Endothelial cell (in vitro differentiated cells): ENCODE measurements around the gene ALG13. TPM values are rescaled to one million over a fixed set of nuclear protein-coding genes. Genes with fewer than 3 reads are reported as not detected.

Experiments
- DNase-seq: peaks from one replicate; pipeline ENCODE4 v3.0.0; 2021; ENCODE audit warnings: low spot score
- H3K27ac Mint-ChIP-seq: one replicate; pipeline ENCODE4 v1.8.0; 2021; ENCODE audit warnings: mixed read lengths, inconsistent platforms; ENCODE audit not compliant: unreplicated experiment
- H3K27me3 Mint-ChIP-seq: one replicate; pipeline ENCODE4 v1.8.0; 2021; ENCODE audit warnings: mild to moderate bottlenecking, moderate library complexity, mixed read lengths, inconsistent platforms; ENCODE audit not compliant: unreplicated experiment
- H3K36me3 Mint-ChIP-seq: one replicate; pipeline ENCODE4 v1.8.0; 2021; ENCODE audit warnings: mild to moderate bottlenecking, low read depth, mixed read lengths, inconsistent platforms; ENCODE audit not compliant: unreplicated experiment
- H3K4me1 Mint-ChIP-seq: one replicate; pipeline ENCODE4 v1.8.0; 2021; ENCODE audit warnings: mild to moderate bottlenecking, mixed read lengths, inconsistent platforms; ENCODE audit not compliant: unreplicated experiment
- H3K4me3 Mint-ChIP-seq: one replicate; pipeline ENCODE4 v1.8.0; 2021; ENCODE audit warnings: mild to moderate bottlenecking, mixed read lengths, inconsistent platforms; ENCODE audit not compliant: unreplicated experiment
- H3K9me3 Mint-ChIP-seq: one replicate; pipeline ENCODE4 v1.8.0; 2021; ENCODE audit warnings: mixed read lengths, inconsistent platforms; ENCODE audit not compliant: unreplicated experiment
- total RNA-seq: library from RNA; stranded (reverse); fragmentation: NEBNext Ultra II Directional; extraction: Animal tissue kit (Norgen Biotek cat#: 25700); gene quantifications from one replicate; pipeline ENCODE4 v1.2.1, GENCODE V29; 2021; ENCODE audit not compliant: unreplicated experiment
- TF ChIP-seq, protein P1 (sequence below): fragments of 200-600 bp; sonication (generic); IDR thresholded peaks from one replicate; pipeline ENCODE4 v1.5.0; 2021; ENCODE audit warnings: antibody characterized with exemption; ENCODE audit not compliant: unreplicated experiment

Gene ALG13
- total RNA-seq, 1 donor from 2014 or later: 29.0 TPM

- Mint-ChIP-seq H3K27me3 (no peaks in the 10 kb centered on the region), H3K4me1 (no peaks in the 10 kb centered on the region), H3K36me3 (no peaks in the 10 kb centered on the region), H3K9me3 (no peaks in the 10 kb centered on the region), H3K4me3 (no peak overlapping the region), H3K27ac (no peak overlapping the region)
- TF ChIP-seq, protein P1, sequence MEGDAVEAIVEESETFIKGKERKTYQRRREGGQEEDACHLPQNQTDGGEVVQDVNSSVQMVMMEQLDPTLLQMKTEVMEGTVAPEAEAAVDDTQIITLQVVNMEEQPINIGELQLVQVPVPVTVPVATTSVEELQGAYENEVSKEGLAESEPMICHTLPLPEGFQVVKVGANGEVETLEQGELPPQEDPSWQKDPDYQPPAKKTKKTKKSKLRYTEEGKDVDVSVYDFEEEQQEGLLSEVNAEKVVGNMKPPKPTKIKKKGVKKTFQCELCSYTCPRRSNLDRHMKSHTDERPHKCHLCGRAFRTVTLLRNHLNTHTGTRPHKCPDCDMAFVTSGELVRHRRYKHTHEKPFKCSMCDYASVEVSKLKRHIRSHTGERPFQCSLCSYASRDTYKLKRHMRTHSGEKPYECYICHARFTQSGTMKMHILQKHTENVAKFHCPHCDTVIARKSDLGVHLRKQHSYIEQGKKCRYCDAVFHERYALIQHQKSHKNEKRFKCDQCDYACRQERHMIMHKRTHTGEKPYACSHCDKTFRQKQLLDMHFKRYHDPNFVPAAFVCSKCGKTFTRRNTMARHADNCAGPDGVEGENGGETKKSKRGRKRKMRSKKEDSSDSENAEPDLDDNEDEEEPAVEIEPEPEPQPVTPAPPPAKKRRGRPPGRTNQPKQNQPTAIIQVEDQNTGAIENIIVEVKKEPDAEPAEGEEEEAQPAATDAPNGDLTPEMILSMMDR: no peak
- DNase-seq: no peak
Measured at GRCh38 chrX:111719426-111720210, 38.6 kb downstream of the ALG13 start.

GRCh38 chrX:111728096-111728495 is 47.1 kb downstream of the ALG13 start:
- Mint-ChIP-seq H3K36me3 (no peaks in the 10 kb centered on the region), H3K9me3 (no peaks in the 10 kb centered on the region), H3K27me3 (no peaks in the 10 kb centered on the region), H3K4me3 (no peak overlapping the region), H3K27ac (no peak overlapping the region), H3K4me1 (no peaks in the 10 kb centered on the region)
- DNase-seq: no peak
- TF ChIP-seq, protein P1: no peak

GRCh38 chrX:111731351-111731750 is 50.4 kb downstream of the ALG13 start:
- Mint-ChIP-seq H3K36me3 (no peaks in the 10 kb centered on the region), H3K27ac (no peak overlapping the region), H3K4me1 (no peaks in the 10 kb centered on the region), H3K4me3 (no peak overlapping the region), H3K27me3 (no peaks in the 10 kb centered on the region), H3K9me3 (no peaks in the 10 kb centered on the region)
- DNase-seq: no peak
- TF ChIP-seq, protein P1: no peak

- no peak overlapping the region for H3K4me3 Mint-ChIP-seq
- H3K27me3 Mint-ChIP-seq: no peaks in the 10 kb centered on the region
- no peak overlapping the region for H3K27ac Mint-ChIP-seq
- H3K9me3 Mint-ChIP-seq: no peaks in the 10 kb centered on the region
- no peaks in the 10 kb centered on the region for H3K4me1 Mint-ChIP-seq
- peaks cover 3% of the 10 kb centered on the region for H3K36me3 Mint-ChIP-seq
- TF ChIP-seq, protein P1: no peak
- no peak for DNase-seq
Measured at GRCh38 chrX:111736571-111736970, 55.6 kb downstream of the ALG13 start.

DNA sequence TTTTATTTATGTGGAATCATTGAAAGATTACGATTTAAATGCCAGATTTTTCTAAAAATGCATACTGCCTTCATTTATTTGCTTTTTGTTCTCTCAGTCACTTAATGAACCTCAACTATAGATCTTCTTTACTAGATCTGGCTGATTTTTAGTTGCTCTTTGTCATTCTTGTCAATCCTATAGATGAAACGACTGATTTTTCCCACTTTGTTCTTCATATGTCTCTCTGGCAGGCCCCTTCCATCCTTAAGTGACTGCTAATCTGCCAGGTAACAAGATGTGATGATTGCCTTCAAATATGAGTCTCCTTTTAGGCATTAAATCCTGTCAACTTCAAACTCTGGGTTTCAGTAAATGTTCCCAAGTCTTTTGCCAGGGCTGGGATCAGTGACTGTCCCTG is 61.0 kb downstream of the ALG13 start:
- no peak overlapping the region for H3K4me3 Mint-ChIP-seq
- TF ChIP-seq, protein P1: no peak
- no peaks in the 10 kb centered on the region for H3K27me3 Mint-ChIP-seq
- no peak for DNase-seq
- no peaks in the 10 kb centered on the region for H3K9me3 Mint-ChIP-seq
- no peaks in the 10 kb centered on the region for H3K4me1 Mint-ChIP-seq
- H3K36me3 Mint-ChIP-seq: peaks cover 7% of the 10 kb centered on the region
- no peak overlapping the region for H3K27ac Mint-ChIP-seq
